Stomach (tissue), 4 donors: ENCODE data around the gene MAPT.

Source experiments
- EP300 ChIP-seq: sonication (generic); formaldehyde crosslinking; IDR thresholded peaks from one replicate; pipeline ENCODE4 v1.6.1; 2017; ENCODE audit warnings: antibody characterized with exemption
- POLR2A ChIP-seq, 4 donors: fragments of 450-650 bp; IDR thresholded peaks; one replicate each; pipeline ENCODE4 v1.6.1; 2016; ENCODE audit warnings: antibody characterized with exemption in 4 of 4, control low read depth in 2 of 4, mild to moderate bottlenecking in 1 of 4, moderate library complexity in 1 of 4
- POLR2AphosphoS5 ChIP-seq, 3 donors: sonication (generic); formaldehyde crosslinking; IDR thresholded peaks; one replicate each; pipeline ENCODE4 v1.6.1; 2016; ENCODE audit warnings: antibody characterized with exemption in 3 of 3
- TF ChIP-seq, protein P1 (sequence below), 7 experiments: fragments of 450-650 bp in 4 of 7; fragments of 200-600 bp in 3 of 7; sonication (generic) in 3 of 7; IDR thresholded peaks; one replicate each; pipeline ENCODE4 v1.5.1; 2016 to 2019; ENCODE audit warnings: antibody characterized with exemption in 7 of 7, control low read depth in 2 of 7, mild to moderate bottlenecking in 1 of 7

DNA sequence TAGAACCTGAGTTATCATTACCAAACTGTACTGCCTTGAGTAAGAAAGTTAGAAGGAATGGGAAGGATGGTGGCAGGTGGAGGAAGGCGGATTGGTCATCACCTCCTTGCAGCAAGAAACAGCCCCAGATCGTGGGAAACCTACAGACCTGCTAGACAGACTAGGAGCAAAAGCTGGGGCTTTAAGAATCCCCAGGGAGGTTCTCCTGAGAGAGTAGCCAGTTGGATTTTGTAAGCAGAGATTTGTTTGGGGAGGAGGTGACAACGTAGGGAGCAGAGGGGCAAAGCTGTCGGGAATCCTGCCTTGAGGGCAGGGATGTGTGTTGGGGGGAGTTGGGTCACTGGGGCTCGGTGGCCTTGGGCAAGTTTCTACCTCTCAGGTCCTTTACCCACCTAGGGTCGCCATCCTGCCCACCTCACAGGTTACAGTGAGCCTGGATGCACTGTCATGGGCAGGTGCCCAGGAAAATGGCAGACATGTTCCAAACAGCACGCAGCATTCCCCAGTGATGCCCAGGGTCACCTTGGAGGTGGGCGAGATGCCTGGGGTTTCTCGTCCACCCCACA, 55.5 kb downstream of the MAPT start:
- TF ChIP-seq, protein P1, sequence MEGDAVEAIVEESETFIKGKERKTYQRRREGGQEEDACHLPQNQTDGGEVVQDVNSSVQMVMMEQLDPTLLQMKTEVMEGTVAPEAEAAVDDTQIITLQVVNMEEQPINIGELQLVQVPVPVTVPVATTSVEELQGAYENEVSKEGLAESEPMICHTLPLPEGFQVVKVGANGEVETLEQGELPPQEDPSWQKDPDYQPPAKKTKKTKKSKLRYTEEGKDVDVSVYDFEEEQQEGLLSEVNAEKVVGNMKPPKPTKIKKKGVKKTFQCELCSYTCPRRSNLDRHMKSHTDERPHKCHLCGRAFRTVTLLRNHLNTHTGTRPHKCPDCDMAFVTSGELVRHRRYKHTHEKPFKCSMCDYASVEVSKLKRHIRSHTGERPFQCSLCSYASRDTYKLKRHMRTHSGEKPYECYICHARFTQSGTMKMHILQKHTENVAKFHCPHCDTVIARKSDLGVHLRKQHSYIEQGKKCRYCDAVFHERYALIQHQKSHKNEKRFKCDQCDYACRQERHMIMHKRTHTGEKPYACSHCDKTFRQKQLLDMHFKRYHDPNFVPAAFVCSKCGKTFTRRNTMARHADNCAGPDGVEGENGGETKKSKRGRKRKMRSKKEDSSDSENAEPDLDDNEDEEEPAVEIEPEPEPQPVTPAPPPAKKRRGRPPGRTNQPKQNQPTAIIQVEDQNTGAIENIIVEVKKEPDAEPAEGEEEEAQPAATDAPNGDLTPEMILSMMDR (IDR thresholded peaks at IDR 0.05), result no peak
- TF ChIP-seq EP300, result no peak
- no peak for TF ChIP-seq POLR2A (IDR thresholded peaks at IDR 0.05)
- no peak for TF ChIP-seq POLR2AphosphoS5 (IDR thresholded peaks at IDR 0.05)
